ENCODE results near the gene SOAT2. TPM values are rescaled to one million over a fixed set of nuclear protein-coding genes. Genes with fewer than 3 reads are reported as not detected.

SOAT2 gene
- total and polyA plus RNA-seq, 2 of the 4 experiments (the other 2 are of a cell fraction), result 0.18 to 0.39 TPM

DNA sequence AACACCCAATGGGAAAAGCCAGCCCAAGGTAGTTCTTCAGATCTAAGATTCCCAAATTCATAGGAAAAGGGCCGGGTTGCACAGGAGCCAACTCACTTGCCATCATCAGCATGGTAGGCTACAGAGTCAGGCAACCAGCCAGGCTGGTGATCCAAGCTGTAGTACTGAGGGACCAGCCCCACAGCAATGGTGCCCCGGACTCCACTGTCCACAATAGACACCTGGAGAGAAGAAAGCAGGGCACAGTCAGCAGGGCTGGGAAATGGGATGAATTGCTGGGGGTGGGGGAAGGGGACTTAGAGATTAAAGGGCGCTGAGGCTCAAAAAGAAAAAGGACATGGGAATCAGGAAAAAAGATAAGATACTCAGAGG, 28.3 kb upstream of the SOAT2 start:
- Histone ChIP-seq H3K4ac (ENCODE audit: low read depth, low read length) (no peak overlapping the region), H4K8ac (ENCODE audit: low read depth in 2 of 2, low read length in 2 of 2) (no peak overlapping the region), H2AK5ac (ENCODE audit: low read depth, low read length) (no peak overlapping the region), H4K20me1 (ENCODE audit: insufficient read depth, low read length) (no peaks in the 10 kb centered on the region), H2BK20ac (ENCODE audit: low read depth, low read length) (no peak overlapping the region), H3K4me2 (ENCODE audit: low read depth, low read length) (no peak overlapping the region), H3K4me1 (ENCODE audit: control insufficient read depth, insufficient read depth, low read length) (peaks cover 20% of the 10 kb centered on the region), H4K91ac (ENCODE audit: insufficient read depth, low read depth, low read length) (no peak overlapping the region), H4K5ac (ENCODE audit: low read depth, low read length) (no peak overlapping the region), H3K18ac (ENCODE audit: low read depth, low read length) (no peak overlapping the region), H3K56ac (ENCODE audit: extremely low read depth, insufficient read depth, low read length) (no peak overlapping the region), H3K14ac (replicated peaks; ENCODE audit: low read depth, low read length) (no peak overlapping the region), H3K27me3 (ENCODE audit: control insufficient read depth, insufficient read depth, low read length) (no peaks in the 10 kb centered on the region), H2AK9ac (replicated peaks; ENCODE audit: low read depth, low read length, poor library complexity) (no peak overlapping the region), H3K36me3 (ENCODE audit: control insufficient read depth, insufficient read depth, low read length) (peaks cover 29% of the 10 kb centered on the region), H3K9ac (ENCODE audit: low read depth, low read length) (no peak overlapping the region), H2BK15ac (ENCODE audit: low read depth, low read length) (no peak overlapping the region), H3K4me3 (ENCODE audit: insufficient read depth, low read depth, low read length) (no peak overlapping the region), H3K23ac (ENCODE audit: low read depth, low read length) (no peak overlapping the region), H3K9me1 (ENCODE audit: insufficient read depth, low read length) (peaks cover 19% of the 10 kb centered on the region), H2BK120ac (ENCODE audit: low read depth, low read length) (no peak overlapping the region), H2AFZ (replicated peaks; ENCODE audit: low read length, poor library complexity) (no peak overlapping the region), H3K27ac (ENCODE audit: insufficient read depth, low read length) (no peak overlapping the region), H3K9me3 (ENCODE audit: control insufficient read depth, insufficient read depth, low read length) (no peaks in the 10 kb centered on the region), H2BK5ac (ENCODE audit: low read depth, low read length, poor library complexity, severe bottlenecking) (no peak overlapping the region), H3K79me1 (ENCODE audit: low read depth in 1 of 2, low read length in 2 of 2) (peaks cover 31 to 71% of the 10 kb centered on the region in 2 experiments)
- DNase-seq, result no peak
- CTCF ChIA-PET, result interaction anchor here (1.8 kb wide), 1 partner anchor 9 kb away, joined by 5 read pairs; no protein-coding TSS in a partner anchor
- 100% methylated on average over 1 of the region's 3 CpGs; no CpG with 5 or more reads in 1 of the 2 experiments for WGBS, 2 experiments (ENCODE audit: extremely low coverage in 2 of 2, insufficient read length in 1 of 2)
- dilution Hi-C loops (cut with HindIII; ENCODE audit: low sequenced_read_pairs, unreplicated experiment), result no loop called here
- no peak for ATAC-seq (ENCODE audit: low read depth)
- TF ChIP-seq MXI1 (IDR thresholded peaks at IDR 0.05; ENCODE audit: borderline replicate concordance, low read depth, low read length) (no peak), RCOR1 (IDR thresholded peaks at IDR 0.05; ENCODE audit: insufficient replicate concordance, low read length) (no peak), MAZ (IDR thresholded peaks at IDR 0.05; ENCODE audit: borderline replicate concordance, low read depth, low read length) (no peak), NFE2L2 (IDR thresholded peaks at IDR 0.05; ENCODE audit: low read depth, low read length) (no peak), RAD21 (IDR thresholded peaks at IDR 0.05; ENCODE audit: low read length) (no peak), SMC3 (IDR thresholded peaks at IDR 0.05; ENCODE audit: low read depth, low read length) (no peak), CHD1 (IDR thresholded peaks at IDR 0.05; ENCODE audit: low read depth, low read length) (no peak), CEBPB (IDR thresholded peaks at IDR 0.05; ENCODE audit: low read depth, low read length) (no peak), POLR2A (IDR thresholded peaks at IDR 0.05; ENCODE audit: low read depth, low read length) (no peak), RFX5 (IDR thresholded peaks at IDR 0.05; ENCODE audit: low read depth, low read length) (no peak), BHLHE40 (IDR thresholded peaks at IDR 0.05; ENCODE audit: low read depth, low read length) (no peak)
- TF ChIP-seq, protein P1, sequence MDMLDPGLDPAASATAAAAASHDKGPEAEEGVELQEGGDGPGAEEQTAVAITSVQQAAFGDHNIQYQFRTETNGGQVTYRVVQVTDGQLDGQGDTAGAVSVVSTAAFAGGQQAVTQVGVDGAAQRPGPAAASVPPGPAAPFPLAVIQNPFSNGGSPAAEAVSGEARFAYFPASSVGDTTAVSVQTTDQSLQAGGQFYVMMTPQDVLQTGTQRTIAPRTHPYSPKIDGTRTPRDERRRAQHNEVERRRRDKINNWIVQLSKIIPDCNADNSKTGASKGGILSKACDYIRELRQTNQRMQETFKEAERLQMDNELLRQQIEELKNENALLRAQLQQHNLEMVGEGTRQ (IDR thresholded peaks at IDR 0.05; ENCODE audit: low read depth, low read length), result no peak
- intact Hi-C loops (cut with micrococcal nuclease), result no loop called here
- no TSS peak for BruUV-seq (replicated peaks)
- in situ Hi-C loops (cut with MboI; ENCODE audit: low sequenced_read_pairs), result no loop called here
- POLR2A ChIA-PET (ENCODE audit: unreplicated experiment), result no interaction called here
